PFSK-1 (cell line): ENCODE results near the gene TCF12.

ENCODE experiments used
- FOXP2 ChIP-seq: optimal IDR thresholded peaks from 2 replicates; pipeline ENCODE3; 2011; ENCODE audit warnings: borderline replicate concordance, control low read depth, inconsistent platforms; ENCODE audit not compliant: insufficient read depth; ENCODE audit errors: extremely low read length, extremely low read depth
- POLR2AphosphoS5 ChIP-seq: IDR thresholded peaks from 2 replicates; pipeline ENCODE4 v1.6.1; 2012; ENCODE audit warnings: low read depth, mild to moderate bottlenecking, control low read depth, low read length, moderate library complexity
- SIN3A ChIP-seq: IDR thresholded peaks from 2 replicates; pipeline ENCODE4 v1.6.1; 2012; ENCODE audit warnings: mild to moderate bottlenecking, low read length, moderate library complexity, borderline replicate concordance; ENCODE audit not compliant: insufficient read depth
- TAF1 ChIP-seq: IDR thresholded peaks from 2 replicates; pipeline ENCODE4 v1.6.1; 2012; ENCODE audit warnings: low read length, control low read depth, borderline replicate concordance; ENCODE audit not compliant: insufficient read depth
- TF ChIP-seq, protein P1 (sequence below), 2 experiments: IDR thresholded peaks; 2 replicates each; pipeline versions ENCODE4 v1.6.1 to v1.8.0; 2011 to 2012; ENCODE audit warnings: low read depth in 2 of 2, low read length in 2 of 2, control low read depth in 1 of 2, inconsistent platforms in 1 of 2, mild to moderate bottlenecking in 1 of 2, moderate library complexity in 1 of 2; ENCODE audit not compliant: insufficient read depth in 1 of 2

The TCF12 gene

GRCh38 chr15:56991017-56991416 lies 72.6 kb downstream of the TCF12 start:
- TF ChIP-seq TAF1 = no peak
- no peak for TF ChIP-seq SIN3A
- TF ChIP-seq, protein P1, sequence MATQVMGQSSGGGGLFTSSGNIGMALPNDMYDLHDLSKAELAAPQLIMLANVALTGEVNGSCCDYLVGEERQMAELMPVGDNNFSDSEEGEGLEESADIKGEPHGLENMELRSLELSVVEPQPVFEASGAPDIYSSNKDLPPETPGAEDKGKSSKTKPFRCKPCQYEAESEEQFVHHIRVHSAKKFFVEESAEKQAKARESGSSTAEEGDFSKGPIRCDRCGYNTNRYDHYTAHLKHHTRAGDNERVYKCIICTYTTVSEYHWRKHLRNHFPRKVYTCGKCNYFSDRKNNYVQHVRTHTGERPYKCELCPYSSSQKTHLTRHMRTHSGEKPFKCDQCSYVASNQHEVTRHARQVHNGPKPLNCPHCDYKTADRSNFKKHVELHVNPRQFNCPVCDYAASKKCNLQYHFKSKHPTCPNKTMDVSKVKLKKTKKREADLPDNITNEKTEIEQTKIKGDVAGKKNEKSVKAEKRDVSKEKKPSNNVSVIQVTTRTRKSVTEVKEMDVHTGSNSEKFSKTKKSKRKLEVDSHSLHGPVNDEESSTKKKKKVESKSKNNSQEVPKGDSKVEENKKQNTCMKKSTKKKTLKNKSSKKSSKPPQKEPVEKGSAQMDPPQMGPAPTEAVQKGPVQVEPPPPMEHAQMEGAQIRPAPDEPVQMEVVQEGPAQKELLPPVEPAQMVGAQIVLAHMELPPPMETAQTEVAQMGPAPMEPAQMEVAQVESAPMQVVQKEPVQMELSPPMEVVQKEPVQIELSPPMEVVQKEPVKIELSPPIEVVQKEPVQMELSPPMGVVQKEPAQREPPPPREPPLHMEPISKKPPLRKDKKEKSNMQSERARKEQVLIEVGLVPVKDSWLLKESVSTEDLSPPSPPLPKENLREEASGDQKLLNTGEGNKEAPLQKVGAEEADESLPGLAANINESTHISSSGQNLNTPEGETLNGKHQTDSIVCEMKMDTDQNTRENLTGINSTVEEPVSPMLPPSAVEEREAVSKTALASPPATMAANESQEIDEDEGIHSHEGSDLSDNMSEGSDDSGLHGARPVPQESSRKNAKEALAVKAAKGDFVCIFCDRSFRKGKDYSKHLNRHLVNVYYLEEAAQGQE (IDR thresholded peaks at IDR 0.05; ENCODE audit: insufficient read depth in 1 of 2, low read depth in 2 of 2, low read length in 2 of 2) = no peak
- no peak for TF ChIP-seq FOXP2
- no peak for TF ChIP-seq POLR2AphosphoS5

- TF ChIP-seq, protein P1 (IDR thresholded peaks at IDR 0.05; ENCODE audit: insufficient read depth in 1 of 2, low read depth in 2 of 2, low read length in 2 of 2) = no peak
- no peak for TF ChIP-seq SIN3A
- no peak for TF ChIP-seq TAF1
- TF ChIP-seq POLR2AphosphoS5 = no peak
- no peak for TF ChIP-seq FOXP2
These were observed 74.3 kb downstream of the TCF12 start for GRCh38 chr15:56992725-56993124.

DNA sequence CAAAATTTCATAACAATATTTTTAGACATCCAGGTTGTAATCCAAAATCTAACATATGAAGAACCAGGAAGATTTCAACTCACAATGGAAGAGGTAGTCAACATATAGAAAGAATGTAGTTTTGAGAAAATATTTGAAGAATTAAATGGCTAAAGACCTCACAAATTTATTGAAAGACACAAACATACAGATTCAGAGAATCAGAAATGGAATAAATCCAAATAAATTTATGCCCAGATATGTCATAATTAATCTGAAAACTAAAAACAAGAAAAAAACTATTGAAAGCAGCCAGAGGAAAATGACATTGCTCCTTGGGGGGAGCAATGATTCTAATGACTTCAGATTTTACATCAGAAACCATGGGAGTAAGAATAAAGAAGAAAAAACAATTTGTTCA lies 75.8 kb downstream of the TCF12 start:
- TF ChIP-seq POLR2AphosphoS5 (no peak), SIN3A (no peak), TAF1 (no peak), FOXP2 (no peak)
- TF ChIP-seq, protein P1 (IDR thresholded peaks at IDR 0.05; ENCODE audit: insufficient read depth in 1 of 2, low read depth in 2 of 2, low read length in 2 of 2) = no peak

DNA sequence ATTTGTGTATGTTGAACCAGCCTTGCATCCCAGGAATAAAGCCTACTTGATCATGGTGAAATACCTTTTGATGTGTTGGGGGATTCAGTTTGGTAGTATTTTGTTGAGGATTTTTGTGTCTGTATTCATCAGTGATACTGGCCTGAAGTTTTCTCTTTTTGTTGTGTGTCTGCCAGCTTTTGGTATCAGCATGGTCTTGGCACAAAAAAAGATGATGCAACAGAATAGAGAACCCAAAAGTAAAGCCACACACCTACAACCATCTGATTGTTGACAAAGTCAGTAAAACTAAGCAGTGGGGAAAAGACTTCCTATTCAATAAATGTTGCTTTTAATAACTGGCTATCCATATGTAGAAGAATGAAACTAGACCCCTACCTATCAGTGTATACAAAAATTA lies 77.6 kb downstream of the TCF12 start:
- no peak for TF ChIP-seq TAF1
- TF ChIP-seq, protein P1 (IDR thresholded peaks at IDR 0.05; ENCODE audit: insufficient read depth in 1 of 2, low read depth in 2 of 2, low read length in 2 of 2) = no peak
- TF ChIP-seq FOXP2 = no peak
- no peak for TF ChIP-seq SIN3A
- TF ChIP-seq POLR2AphosphoS5 = no peak

GRCh38 chr15:56996746-56997470 lies 78.5 kb downstream of the TCF12 start:
- TF ChIP-seq POLR2AphosphoS5 (no peak), TAF1 (no peak), FOXP2 (no peak)
- TF ChIP-seq, protein P1 (IDR thresholded peaks at IDR 0.05; ENCODE audit: insufficient read depth in 1 of 2, low read depth in 2 of 2, low read length in 2 of 2) = no peak
